Activated naive CD4-positive, alpha-beta T cell treated with Interleukin-2 at 50 U/mL for 16 hours (primary cell): ENCODE measurements around the gene ELFN1.

Experiments
- DNase-seq: peaks from one replicate; pipeline ENCODE4 v3.0.0-alpha.2; 2020

ELFN1 gene

GRCh38 chr7:1664711-1665548 lies 5.1 kb upstream of the ELFN1 start:
- DNase-seq = peak; percentile 45

- no peak for DNase-seq
Observed at GRCh38 chr7:1665549-1666316, 4.3 kb upstream of the ELFN1 start.

GRCh38 chr7:1666317-1666822 lies 3.7 kb upstream of the ELFN1 start:
- no peak for DNase-seq

- DNase-seq = no peak
Observed at GRCh38 chr7:1666823-1667565, 3.1 kb upstream of the ELFN1 start.

- no peak for DNase-seq
Observed at GRCh38 chr7:1667566-1668395, 2.3 kb upstream of the ELFN1 start.

GRCh38 chr7:1668396-1669063 lies 1.5 kb upstream of the ELFN1 start:
- DNase-seq = no peak

GRCh38 chr7:1669064-1669951 lies 769 bp upstream of the ELFN1 start:
- no peak for DNase-seq

GRCh38 chr7:1670894-1671593 lies 967 bp downstream of the ELFN1 start:
- DNase-seq = peak; percentile 1

GRCh38 chr7:1671594-1672451 lies 1.7 kb downstream of the ELFN1 start:
- DNase-seq = peak; percentile 1

GRCh38 chr7:1672851-1673486 lies 2.9 kb downstream of the ELFN1 start:
- no peak for DNase-seq

- DNase-seq = peak; percentile 1
Observed at GRCh38 chr7:1673581-1674118, 3.6 kb downstream of the ELFN1 start.

- DNase-seq = peak; percentile 1
Observed at GRCh38 chr7:1674161-1675035, 4.3 kb downstream of the ELFN1 start.

GRCh38 chr7:1675036-1675671 lies 5.1 kb downstream of the ELFN1 start:
- DNase-seq = peak; percentile 1

- peak; percentile 1 for DNase-seq
Observed at GRCh38 chr7:1675673-1676549, 5.8 kb downstream of the ELFN1 start.

GRCh38 chr7:1676550-1677078 lies 6.5 kb downstream of the ELFN1 start:
- no peak for DNase-seq
